Mesenchymal stem cell (in vitro differentiated cells and primary cell): ENCODE measurements around the gene SGCG.

Experiments used
- DNase-seq: peaks from one replicate; pipeline ENCODE4 v3.0.0-alpha.2; 2013
- H2AFZ ChIP-seq: one replicate; pipeline ENCODE4 v1.6.1; 2013; ENCODE audit warnings: low read depth, mild to moderate bottlenecking, control low read depth, inconsistent platforms, low read length, moderate library complexity
- H2AK5ac ChIP-seq: 2 replicates; pipeline ENCODE4 v1.6.1; 2013; ENCODE audit warnings: low read length, moderate library complexity, mild to moderate bottlenecking, inconsistent platforms; ENCODE audit not compliant: severe bottlenecking
- H2BK120ac ChIP-seq: one replicate; pipeline ENCODE4 v1.6.1; 2013; ENCODE audit warnings: low read depth, mild to moderate bottlenecking, inconsistent platforms, low read length, moderate library complexity
- H2BK12ac ChIP-seq, 2 experiments: one replicate each; pipeline ENCODE4 v1.6.1; 2013; ENCODE audit warnings: inconsistent platforms in 2 of 2, low read length in 2 of 2, mild to moderate bottlenecking in 2 of 2, moderate library complexity in 2 of 2, control low read depth in 1 of 2
- H2BK15ac ChIP-seq: one replicate; pipeline ENCODE4 v1.6.1; 2013; ENCODE audit warnings: mild to moderate bottlenecking, low read depth, inconsistent platforms; ENCODE audit not compliant: poor library complexity, severe bottlenecking
- H2BK5ac ChIP-seq: 2 replicates; pipeline ENCODE4 v1.6.1; 2013; ENCODE audit warnings: low read depth, mild to moderate bottlenecking, low read length, control low read depth, inconsistent platforms; ENCODE audit not compliant: poor library complexity, severe bottlenecking
- H3K14ac ChIP-seq, 2 experiments: one replicate each; pipeline ENCODE4 v1.6.1; 2013; ENCODE audit warnings: inconsistent platforms in 2 of 2, low read length in 2 of 2, control low read depth in 1 of 2, mild to moderate bottlenecking in 1 of 2, moderate library complexity in 1 of 2
- H3K18ac ChIP-seq, 2 experiments: one replicate each; pipeline ENCODE4 v1.6.1; 2013; ENCODE audit warnings: inconsistent platforms in 2 of 2, low read length in 2 of 2, control low read depth in 1 of 2, low read depth in 1 of 2, mild to moderate bottlenecking in 1 of 2
- H3K23ac ChIP-seq, 2 experiments: one replicate each; pipeline ENCODE4 v1.6.1; 2013; ENCODE audit warnings: inconsistent platforms in 2 of 2, low read length in 2 of 2, mild to moderate bottlenecking in 2 of 2, moderate library complexity in 2 of 2, control low read depth in 1 of 2
- H3K27ac ChIP-seq: 2 replicates; pipeline ENCODE4 v1.5.1; 2013; ENCODE audit warnings: mild to moderate bottlenecking, moderate library complexity, low read length, control low read depth, inconsistent platforms; ENCODE audit not compliant: poor library complexity, severe bottlenecking
- H3K27me3 ChIP-seq, 2 experiments: 2 replicates each; pipeline versions ENCODE4 v1.6.1 to v1.7.0; 2013; ENCODE audit warnings: low read length in 2 of 2, mild to moderate bottlenecking in 2 of 2, moderate library complexity in 2 of 2, control low read depth in 1 of 2, inconsistent platforms in 1 of 2; ENCODE audit not compliant: control insufficient read depth in 1 of 2, insufficient read depth in 1 of 2
- H3K36me3 ChIP-seq, 2 experiments: 2 replicates each; pipeline versions ENCODE4 v1.6.1 to v1.7.0; 2013; ENCODE audit warnings: low read length in 2 of 2, control low read depth in 1 of 2, inconsistent platforms in 1 of 2, low read depth in 1 of 2, mild to moderate bottlenecking in 1 of 2; ENCODE audit not compliant: insufficient read depth in 2 of 2, control insufficient read depth in 1 of 2
- H3K4ac ChIP-seq, 2 experiments: one replicate each; pipeline ENCODE4 v1.6.1; 2013; ENCODE audit warnings: inconsistent platforms in 2 of 2, low read length in 2 of 2, mild to moderate bottlenecking in 2 of 2, moderate library complexity in 2 of 2, control low read depth in 1 of 2, low read depth in 1 of 2
- H3K4me1 ChIP-seq: 2 replicates; pipeline ENCODE4 v1.6.1; 2013; ENCODE audit warnings: low read depth, low read length, control low read depth; ENCODE audit not compliant: control insufficient read depth, insufficient read depth
- H3K4me2 ChIP-seq: 2 replicates; pipeline ENCODE4 v1.6.1; 2013; ENCODE audit warnings: low read length, mild to moderate bottlenecking, inconsistent platforms; ENCODE audit not compliant: poor library complexity, severe bottlenecking
- H3K4me3 ChIP-seq, 2 experiments: 2 replicates each; pipeline versions ENCODE4 v1.5.1 to v1.7.0; 2013; ENCODE audit warnings: low read length in 2 of 2, mild to moderate bottlenecking in 2 of 2, control low read depth in 1 of 2, low read depth in 1 of 2; ENCODE audit not compliant: insufficient read depth in 1 of 2
- H3K79me1 ChIP-seq: replicated peaks from 2 replicates; pipeline ENCODE4 v1.6.1; 2013; ENCODE audit warnings: mild to moderate bottlenecking, control low read depth, low read length, inconsistent platforms; ENCODE audit not compliant: poor library complexity, severe bottlenecking
- H3K9ac ChIP-seq: 2 replicates; pipeline ENCODE4 v1.7.0; 2013; ENCODE audit warnings: mild to moderate bottlenecking, low read length, moderate library complexity
- H3K9me3 ChIP-seq: 2 replicates; pipeline ENCODE4 v1.7.0; 2013; ENCODE audit warnings: mild to moderate bottlenecking, low read length; ENCODE audit not compliant: control insufficient read depth
- H4K8ac ChIP-seq: one replicate; pipeline ENCODE4 v1.6.1; 2013; ENCODE audit warnings: inconsistent platforms, mild to moderate bottlenecking, low read length, moderate library complexity
- H4K91ac ChIP-seq: one replicate; pipeline ENCODE4 v1.6.1; 2013; ENCODE audit warnings: mild to moderate bottlenecking, low read length, inconsistent platforms
- WGBS: methylation state at CpG from one replicate; pipeline ENCODE4 v1.1.7; 2013; ENCODE audit warnings: mixed read lengths; 5-methylcytosine and 5-hydroxymethylcytosine counted together

SGCG gene

DNA sequence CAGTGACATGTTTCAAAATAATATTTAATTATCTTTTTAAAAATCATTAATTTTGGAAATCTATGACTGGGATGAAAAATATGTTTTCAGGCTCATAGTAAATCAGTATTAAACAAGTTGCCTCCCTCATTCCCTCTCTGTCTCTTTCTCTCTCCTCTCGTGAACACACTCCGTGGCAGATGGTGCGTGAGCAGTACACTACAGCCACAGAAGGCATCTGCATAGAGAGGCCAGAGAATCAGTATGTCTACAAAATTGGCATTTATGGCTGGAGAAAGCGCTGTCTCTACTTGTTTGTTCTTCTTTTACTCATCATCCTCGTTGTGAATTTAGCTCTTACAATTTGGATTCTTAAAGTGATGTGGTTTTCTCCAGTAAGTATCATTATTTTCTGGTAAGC, 22.7 kb downstream of the SGCG start:
- H3K4me3 ChIP-seq, result no peak overlapping the region
- H3K4ac ChIP-seq, result no peak overlapping the region
- H4K8ac ChIP-seq, result no peak overlapping the region
- H3K9me3 ChIP-seq, result peaks cover 9% of the 10 kb centered on the region
- no peak overlapping the region for H3K4me2 ChIP-seq
- no peak overlapping the region for H3K27ac ChIP-seq
- no peak overlapping the region for H2AFZ ChIP-seq
- H3K9ac ChIP-seq, result no peak overlapping the region
- 93% methylated on average over 4 of the region's 5 CpGs for WGBS
- DNase-seq, result no peak
- H3K18ac ChIP-seq, result no peak overlapping the region
- H2BK15ac ChIP-seq, result no peak overlapping the region
- no peak overlapping the region for H2BK120ac ChIP-seq
- H3K27me3 ChIP-seq, result no peaks in the 10 kb centered on the region
- H3K79me1 ChIP-seq, result no peaks in the 10 kb centered on the region
- no peak overlapping the region for H2BK12ac ChIP-seq
- no peak overlapping the region for H3K14ac ChIP-seq
- no peak overlapping the region for H2AK5ac ChIP-seq
- no peak overlapping the region for H4K91ac ChIP-seq
- H2BK5ac ChIP-seq, result no peak overlapping the region
- H3K36me3 ChIP-seq, result no peaks in the 10 kb centered on the region
- no peak overlapping the region for H3K23ac ChIP-seq
- no peaks in the 10 kb centered on the region for H3K4me1 ChIP-seq

DNA sequence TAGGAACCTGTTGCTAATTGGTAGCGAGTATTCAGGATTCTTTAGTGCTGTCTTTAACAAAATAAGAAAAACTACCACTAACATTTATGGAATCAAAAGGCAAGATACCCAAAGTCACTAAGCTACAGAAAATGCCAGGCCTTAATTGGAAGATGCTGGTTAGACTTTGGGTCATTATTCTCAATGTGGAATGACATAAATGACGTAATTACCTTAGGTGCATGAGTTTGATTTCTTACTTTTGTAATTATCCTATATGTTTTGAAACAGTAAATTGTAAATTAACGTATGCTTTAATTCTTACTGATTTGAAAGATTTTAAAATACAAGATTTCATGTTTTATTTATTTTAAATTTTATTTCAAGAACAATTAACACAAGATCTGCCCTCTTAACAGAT, 25.0 kb downstream of the SGCG start:
- Histone ChIP-seq H3K23ac (no peak overlapping the region), H3K14ac (no peak overlapping the region), H3K27ac (no peak overlapping the region), H3K36me3 (no peaks in the 10 kb centered on the region), H3K4me1 (no peaks in the 10 kb centered on the region), H2BK12ac (no peak overlapping the region), H2AFZ (no peak overlapping the region), H4K91ac (no peak overlapping the region), H3K4me3 (no peak overlapping the region), H3K9me3 (peaks cover 9% of the 10 kb centered on the region), H3K4ac (no peak overlapping the region), H3K4me2 (no peak overlapping the region), H2BK15ac (no peak overlapping the region), H2AK5ac (no peak overlapping the region), H4K8ac (no peak overlapping the region), H2BK5ac (no peak overlapping the region), H3K27me3 (no peaks in the 10 kb centered on the region), H3K79me1 (no peaks in the 10 kb centered on the region), H3K18ac (no peak overlapping the region), H2BK120ac (no peak overlapping the region), H3K9ac (no peak overlapping the region)
- 50% methylated on average over 1 of the region's 3 CpGs for WGBS
- no peak for DNase-seq

DNA sequence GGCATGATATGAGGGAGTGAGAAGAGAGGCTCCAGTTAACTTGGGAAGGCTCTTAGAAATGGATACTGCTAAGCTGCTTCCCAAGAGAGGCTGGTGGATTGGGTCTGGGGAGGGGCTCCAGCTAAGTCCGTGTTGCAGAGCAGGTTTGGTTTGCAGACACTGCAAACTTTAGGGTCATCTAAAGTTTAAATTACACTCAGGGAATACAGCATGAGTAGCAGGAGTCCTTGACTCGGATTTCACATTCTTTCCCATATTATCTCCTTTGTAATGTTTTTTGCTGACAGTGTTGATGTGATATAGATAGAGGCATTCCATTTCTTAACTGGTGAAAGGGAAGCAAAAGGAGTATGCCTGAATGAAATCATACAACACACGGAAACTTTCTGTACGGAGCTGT, 31.9 kb downstream of the SGCG start:
- Histone ChIP-seq H3K23ac (no peak overlapping the region), H3K27ac (no peak overlapping the region), H3K9ac (no peak overlapping the region), H2BK15ac (no peak overlapping the region), H3K14ac (no peak overlapping the region), H3K79me1 (no peaks in the 10 kb centered on the region), H2AFZ (no peak overlapping the region), H3K4me1 (no peaks in the 10 kb centered on the region), H2AK5ac (no peak overlapping the region), H4K8ac (no peak overlapping the region), H3K4ac (no peak overlapping the region), H3K4me3 (no peak overlapping the region), H2BK120ac (no peak overlapping the region), H3K36me3 (no peaks in the 10 kb centered on the region), H3K27me3 (no peaks in the 10 kb centered on the region), H3K4me2 (no peak overlapping the region), H3K9me3 (no peaks in the 10 kb centered on the region), H2BK5ac (no peak overlapping the region), H2BK12ac (no peak overlapping the region), H3K18ac (no peak overlapping the region), H4K91ac (no peak overlapping the region)
- no peak for DNase-seq
- 75% methylated on average over 2 of the region's 4 CpGs for WGBS

DNA sequence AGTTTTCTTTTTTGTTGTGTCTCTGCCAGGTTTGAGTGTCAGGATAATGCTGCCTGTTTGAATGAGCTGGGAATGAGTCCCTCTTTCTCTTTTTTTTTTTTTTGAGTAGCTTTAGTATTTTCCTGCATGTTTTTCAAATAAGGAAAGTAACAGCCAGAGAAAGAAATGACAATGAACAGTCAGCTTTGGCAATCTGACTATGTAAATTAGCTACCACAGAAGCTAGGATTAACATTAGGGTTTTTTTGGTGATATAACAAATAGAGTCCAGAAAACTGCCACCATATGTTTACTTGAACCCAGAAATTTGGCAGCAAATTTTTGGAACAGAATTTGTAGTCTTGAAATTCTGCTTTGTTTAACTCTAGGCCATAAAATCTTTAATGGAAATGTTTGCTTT, 50.5 kb downstream of the SGCG start:
- Histone ChIP-seq H3K9me3 (no peaks in the 10 kb centered on the region), H2AFZ (no peak overlapping the region), H2AK5ac (no peak overlapping the region), H3K4me3 (no peak overlapping the region), H4K8ac (no peak overlapping the region), H2BK120ac (no peak overlapping the region), H4K91ac (no peak overlapping the region), H3K4me1 (no peaks in the 10 kb centered on the region), H3K4me2 (no peak overlapping the region), H2BK15ac (no peak overlapping the region), H3K79me1 (no peaks in the 10 kb centered on the region), H3K14ac (no peak overlapping the region), H3K4ac (no peak overlapping the region), H2BK12ac (no peak overlapping the region), H3K27me3 (no peaks in the 10 kb centered on the region), H3K27ac (no peak overlapping the region), H2BK5ac (no peak overlapping the region), H3K23ac (no peak overlapping the region), H3K36me3 (no peaks in the 10 kb centered on the region), H3K18ac (no peak overlapping the region), H3K9ac (no peak overlapping the region)
- DNase-seq, result no peak
